Fibroblast of lung (primary cell): ENCODE data around the gene PIGR.

Experiments
- EZH2 ChIP-seq: IDR thresholded peaks from 2 replicates; pipeline ENCODE4 v1.5.1; 2012; ENCODE audit warnings: low read length, control low read depth, mild to moderate bottlenecking; ENCODE audit errors: missing control alignments
- TF ChIP-seq, protein P1 (sequence below), 2 donors: IDR thresholded peaks in 1 of 2; conservative IDR thresholded peaks in 1 of 2; 1 replicate in 1 of 2; 2 replicates in 1 of 2; pipeline ENCODE4 v1.5.1; 2011 to 2012; ENCODE audit warnings: low read length in 2 of 2, control low read depth in 1 of 2, inconsistent platforms in 1 of 2, low read depth in 1 of 2, mild to moderate bottlenecking in 1 of 2

DNA sequence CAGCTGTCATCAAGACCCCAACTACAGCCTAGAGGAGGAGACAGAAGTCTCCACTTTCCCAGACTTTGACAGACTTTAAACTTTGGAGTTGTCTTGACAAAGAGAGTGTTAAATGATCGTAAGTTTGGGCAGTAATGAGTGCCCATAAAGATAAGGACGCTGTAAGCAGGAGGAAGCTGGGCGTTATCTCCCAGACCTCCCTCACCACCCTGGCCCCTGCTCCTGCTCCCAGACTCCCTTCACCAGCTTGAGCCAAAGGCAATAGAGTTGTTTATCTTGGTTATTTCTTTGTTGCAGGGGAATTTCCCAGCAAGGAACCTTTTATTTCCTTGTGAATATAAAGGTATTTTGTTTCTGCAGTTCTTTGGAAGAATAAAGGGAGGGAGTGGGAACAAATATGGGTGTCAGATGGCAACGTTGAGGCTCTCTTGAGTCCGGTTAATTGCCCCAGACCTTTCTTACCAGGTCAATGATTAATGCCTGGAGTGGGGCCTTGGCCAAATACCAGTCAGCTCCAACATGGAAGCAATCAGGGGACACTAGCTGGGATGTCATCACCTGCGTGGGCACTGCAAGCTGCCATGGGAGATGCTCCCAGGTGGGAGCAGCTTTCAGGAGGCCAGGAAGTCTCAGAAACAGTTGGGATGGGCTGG, 4.4 kb downstream of the PIGR start:
- TF ChIP-seq, protein P1, sequence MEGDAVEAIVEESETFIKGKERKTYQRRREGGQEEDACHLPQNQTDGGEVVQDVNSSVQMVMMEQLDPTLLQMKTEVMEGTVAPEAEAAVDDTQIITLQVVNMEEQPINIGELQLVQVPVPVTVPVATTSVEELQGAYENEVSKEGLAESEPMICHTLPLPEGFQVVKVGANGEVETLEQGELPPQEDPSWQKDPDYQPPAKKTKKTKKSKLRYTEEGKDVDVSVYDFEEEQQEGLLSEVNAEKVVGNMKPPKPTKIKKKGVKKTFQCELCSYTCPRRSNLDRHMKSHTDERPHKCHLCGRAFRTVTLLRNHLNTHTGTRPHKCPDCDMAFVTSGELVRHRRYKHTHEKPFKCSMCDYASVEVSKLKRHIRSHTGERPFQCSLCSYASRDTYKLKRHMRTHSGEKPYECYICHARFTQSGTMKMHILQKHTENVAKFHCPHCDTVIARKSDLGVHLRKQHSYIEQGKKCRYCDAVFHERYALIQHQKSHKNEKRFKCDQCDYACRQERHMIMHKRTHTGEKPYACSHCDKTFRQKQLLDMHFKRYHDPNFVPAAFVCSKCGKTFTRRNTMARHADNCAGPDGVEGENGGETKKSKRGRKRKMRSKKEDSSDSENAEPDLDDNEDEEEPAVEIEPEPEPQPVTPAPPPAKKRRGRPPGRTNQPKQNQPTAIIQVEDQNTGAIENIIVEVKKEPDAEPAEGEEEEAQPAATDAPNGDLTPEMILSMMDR (conservative IDR thresholded peaks at IDR 0.05 in 1 of 2, IDR thresholded peaks at IDR 0.05 in 1 of 2; ENCODE audit: low read depth in 1 of 2, low read length in 2 of 2), result no peak
- TF ChIP-seq EZH2, result no peak
